Measurements from ENCODE around the gene THADA.
A peak's percentile ranks its signal among the peaks of the same experiment; 100 is the strongest.

THADA gene

DNA sequence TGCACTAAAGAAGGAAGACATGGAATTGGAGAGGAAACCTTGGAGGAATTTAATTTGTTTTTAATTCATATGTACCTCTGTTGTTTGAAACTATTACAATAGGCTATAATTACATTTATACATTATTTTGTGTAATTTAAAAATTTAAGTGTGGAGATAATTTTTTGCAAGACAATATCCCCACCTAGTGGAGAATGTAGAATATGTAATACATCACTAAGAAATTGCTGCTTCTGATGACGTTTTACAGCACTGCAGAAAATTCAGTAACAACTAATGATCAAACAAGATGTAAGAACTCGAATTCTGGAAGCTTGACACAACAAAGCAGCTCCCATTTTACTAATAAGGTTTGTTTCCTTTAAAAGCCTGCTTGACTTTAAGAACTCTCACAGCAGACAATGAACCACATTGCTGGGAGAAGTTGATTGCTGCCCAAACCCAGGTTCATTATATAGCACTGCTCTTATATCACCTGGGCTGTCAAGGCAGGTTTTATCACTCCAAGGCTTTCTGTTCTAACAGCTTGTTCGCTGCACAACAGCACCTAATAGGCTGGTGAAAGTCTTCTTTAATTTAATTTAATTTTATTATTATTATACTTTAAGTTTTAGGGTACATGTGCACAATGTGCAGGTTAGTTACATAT is 53.4 kb downstream of the THADA start:
- no peak overlapping the region for H3K27ac ChIP-seq

DNA sequence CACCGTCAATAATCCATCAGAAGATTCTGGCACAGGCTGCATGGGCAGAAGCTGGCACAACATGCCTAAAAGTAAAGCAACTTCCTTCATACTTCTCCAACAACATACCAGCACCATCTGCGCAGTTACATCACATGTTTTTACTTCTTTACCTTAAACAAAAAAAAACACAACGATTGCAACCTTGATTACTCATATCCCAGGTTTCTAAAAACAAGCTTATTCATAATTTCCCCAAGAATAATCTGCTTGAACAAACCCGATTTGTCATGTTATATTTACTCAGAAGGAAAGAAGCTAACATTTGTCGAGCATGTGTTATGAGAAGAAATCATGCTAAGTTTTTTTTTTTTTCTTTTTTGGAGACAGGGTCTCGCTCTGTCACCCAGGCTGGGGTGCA is 54.7 kb downstream of the THADA start:
- no peaks in the 10 kb centered on the region for H3K27me3 ChIP-seq
- peaks cover 51 to 55% of the 10 kb centered on the region in 2 experiments for H3K4me1 ChIP-seq (ENCODE audit: control insufficient read depth in 1 of 2, insufficient read depth in 1 of 2, low read depth in 1 of 2, low read length in 1 of 2)
- H3K4me3 ChIP-seq (ENCODE audit: low read depth in 1 of 2, low read length in 1 of 2): no peak overlapping the region
- H3K27ac ChIP-seq: peak overlapping the region; percentile 77
- TF ChIP-seq, protein P1, sequence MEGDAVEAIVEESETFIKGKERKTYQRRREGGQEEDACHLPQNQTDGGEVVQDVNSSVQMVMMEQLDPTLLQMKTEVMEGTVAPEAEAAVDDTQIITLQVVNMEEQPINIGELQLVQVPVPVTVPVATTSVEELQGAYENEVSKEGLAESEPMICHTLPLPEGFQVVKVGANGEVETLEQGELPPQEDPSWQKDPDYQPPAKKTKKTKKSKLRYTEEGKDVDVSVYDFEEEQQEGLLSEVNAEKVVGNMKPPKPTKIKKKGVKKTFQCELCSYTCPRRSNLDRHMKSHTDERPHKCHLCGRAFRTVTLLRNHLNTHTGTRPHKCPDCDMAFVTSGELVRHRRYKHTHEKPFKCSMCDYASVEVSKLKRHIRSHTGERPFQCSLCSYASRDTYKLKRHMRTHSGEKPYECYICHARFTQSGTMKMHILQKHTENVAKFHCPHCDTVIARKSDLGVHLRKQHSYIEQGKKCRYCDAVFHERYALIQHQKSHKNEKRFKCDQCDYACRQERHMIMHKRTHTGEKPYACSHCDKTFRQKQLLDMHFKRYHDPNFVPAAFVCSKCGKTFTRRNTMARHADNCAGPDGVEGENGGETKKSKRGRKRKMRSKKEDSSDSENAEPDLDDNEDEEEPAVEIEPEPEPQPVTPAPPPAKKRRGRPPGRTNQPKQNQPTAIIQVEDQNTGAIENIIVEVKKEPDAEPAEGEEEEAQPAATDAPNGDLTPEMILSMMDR (IDR thresholded peaks at IDR 0.05): no peak
- no peaks in the 10 kb centered on the region for H3K9me3 ChIP-seq
- H3K36me3 ChIP-seq: no peaks in the 10 kb centered on the region

More for the DNA sequence above, 53.4 kb downstream of the THADA start:
- peaks cover 44 to 45% of the 10 kb centered on the region in 2 experiments for H3K4me1 ChIP-seq (ENCODE audit: control insufficient read depth in 1 of 2, insufficient read depth in 1 of 2, low read depth in 1 of 2, low read length in 1 of 2)
- no peaks in the 10 kb centered on the region for H3K36me3 ChIP-seq
- H3K9me3 ChIP-seq: no peaks in the 10 kb centered on the region
- H3K4me3 ChIP-seq (ENCODE audit: low read depth in 1 of 2, low read length in 1 of 2): no peak overlapping the region
- no peaks in the 10 kb centered on the region for H3K27me3 ChIP-seq
- TF ChIP-seq, protein P1 (IDR thresholded peaks at IDR 0.05): peak; percentile 51

DNA sequence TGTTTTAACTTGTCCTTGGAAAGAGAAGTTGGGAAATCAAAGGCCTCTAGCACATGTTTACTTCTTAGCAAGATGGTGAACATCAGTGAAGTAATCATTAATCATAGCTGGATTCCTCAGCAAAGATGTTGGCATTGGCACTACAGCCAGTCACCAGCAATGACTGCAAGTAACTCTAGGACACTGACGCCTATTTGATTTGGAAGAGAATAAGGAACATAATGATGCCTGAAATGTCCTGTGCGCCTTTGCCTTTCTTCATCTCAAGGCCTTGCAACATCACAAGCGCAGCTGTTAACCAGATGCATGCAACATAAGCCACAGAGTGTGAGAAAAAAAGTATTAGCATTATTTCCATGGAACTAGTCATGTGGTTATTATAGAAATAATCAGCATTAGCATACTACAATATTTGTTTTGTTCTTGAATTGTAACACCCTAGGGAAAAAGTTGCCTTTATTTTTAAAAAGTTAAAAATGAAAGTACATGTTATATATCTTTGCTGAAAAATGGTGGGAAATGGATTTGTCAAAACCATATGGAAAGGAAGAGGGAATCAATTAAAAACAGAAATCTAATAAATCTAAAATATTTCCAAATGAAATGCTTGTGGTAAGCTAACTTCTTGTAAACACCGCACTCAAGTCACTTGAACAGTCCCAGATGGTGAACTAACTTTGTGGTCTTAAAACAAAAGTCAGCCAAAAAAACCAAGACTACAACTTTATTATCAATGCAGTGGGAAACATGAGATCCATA is 55.6 kb downstream of the THADA start:
- Histone ChIP-seq H3K4me1 (ENCODE audit: control insufficient read depth in 1 of 2, insufficient read depth in 1 of 2, low read depth in 1 of 2, low read length in 1 of 2) (peaks cover 51 to 55% of the 10 kb centered on the region in 2 experiments), H3K27me3 (no peaks in the 10 kb centered on the region), H3K9me3 (no peaks in the 10 kb centered on the region), H3K27ac (peak overlapping the region; percentile 77), H3K4me3 (ENCODE audit: low read depth in 1 of 2, low read length in 1 of 2) (no peak overlapping the region), H3K36me3 (no peaks in the 10 kb centered on the region)
- TF ChIP-seq, protein P1 (IDR thresholded peaks at IDR 0.05): no peak

DNA sequence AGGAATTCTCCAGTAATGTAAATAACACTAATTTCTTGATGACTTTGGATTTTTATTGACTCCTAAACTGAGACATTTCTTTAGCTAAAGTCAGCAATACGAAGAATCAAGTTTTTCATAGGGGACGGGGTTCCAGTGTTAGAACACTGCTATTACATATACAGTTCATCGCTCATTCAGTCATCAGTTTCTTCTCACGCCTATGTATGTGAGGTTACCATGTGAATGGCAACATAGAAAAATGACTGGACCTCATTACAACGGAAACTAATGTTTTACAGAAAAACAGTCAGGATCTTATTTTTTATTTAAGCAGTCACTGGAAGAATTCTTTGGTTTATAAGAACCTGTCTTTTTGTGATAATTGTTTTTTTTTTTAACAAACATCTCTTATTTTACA is 56.4 kb downstream of the THADA start:
- H3K4me1 ChIP-seq (ENCODE audit: control insufficient read depth in 1 of 2, insufficient read depth in 1 of 2, low read depth in 1 of 2, low read length in 1 of 2): peaks cover 51 to 55% of the 10 kb centered on the region in 2 experiments
- TF ChIP-seq, protein P1 (IDR thresholded peaks at IDR 0.05): no peak
- no peaks in the 10 kb centered on the region for H3K27me3 ChIP-seq
- H3K27ac ChIP-seq: peak overlapping the region; percentile 77
- H3K9me3 ChIP-seq: no peaks in the 10 kb centered on the region
- no peak overlapping the region for H3K4me3 ChIP-seq (ENCODE audit: low read depth in 1 of 2, low read length in 1 of 2)
- no peaks in the 10 kb centered on the region for H3K36me3 ChIP-seq

DNA sequence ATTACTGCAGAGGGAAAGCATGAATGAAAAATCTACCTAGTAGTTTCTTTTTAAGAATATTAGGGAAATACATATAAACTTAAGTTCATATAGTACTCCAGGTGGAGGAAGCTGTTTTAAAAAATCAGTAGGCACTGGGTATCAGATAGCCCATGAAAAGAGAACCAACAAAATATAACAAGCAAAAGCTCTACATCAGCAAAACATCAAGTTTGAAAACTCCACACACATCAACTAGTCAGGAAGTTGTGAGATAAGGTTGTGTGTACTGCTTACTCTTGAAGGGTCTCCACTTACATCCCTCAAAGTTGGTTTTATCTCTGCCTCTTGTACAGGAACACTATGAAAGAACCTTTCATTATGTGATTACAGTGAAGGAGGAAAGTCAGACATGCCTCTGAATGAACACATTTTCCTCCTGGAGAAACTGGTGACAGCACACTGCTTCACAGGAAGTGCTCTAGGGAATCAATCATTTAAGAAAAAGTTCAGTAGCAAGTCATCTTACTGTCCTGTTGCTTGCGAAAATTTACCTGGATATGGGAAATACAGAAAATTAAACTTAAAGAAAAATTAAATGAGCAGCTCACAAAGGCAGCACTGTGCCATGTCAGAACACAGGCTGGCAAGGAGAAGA is 57.7 kb downstream of the THADA start:
- Histone ChIP-seq H3K27ac (peak overlapping the region; percentile 77), H3K36me3 (no peaks in the 10 kb centered on the region), H3K9me3 (no peaks in the 10 kb centered on the region), H3K4me3 (ENCODE audit: low read depth in 1 of 2, low read length in 1 of 2) (no peak overlapping the region), H3K4me1 (ENCODE audit: control insufficient read depth in 1 of 2, insufficient read depth in 1 of 2, low read depth in 1 of 2, low read length in 1 of 2) (peaks cover 51 to 55% of the 10 kb centered on the region in 2 experiments), H3K27me3 (no peaks in the 10 kb centered on the region)
- TF ChIP-seq, protein P1 (IDR thresholded peaks at IDR 0.05): no peak

All from neutrophil (primary cell).